Activated naive CD8-positive, alpha-beta T cell (primary cell): ENCODE results near the gene LECT2.
A peak's percentile ranks its signal among the peaks of the same experiment; 100 is the strongest.

ENCODE experiments used
- H3K27ac Mint-ChIP-seq: one replicate; pipeline ENCODE4 v1.8.0; 2021; ENCODE audit warnings: mixed read lengths
- H3K27me3 Mint-ChIP-seq: one replicate; pipeline ENCODE4 v1.8.0; 2021; ENCODE audit warnings: mixed read lengths
- H3K36me3 Mint-ChIP-seq: one replicate; pipeline ENCODE4 v1.8.0; 2021; ENCODE audit warnings: mixed read lengths
- H3K4me1 Mint-ChIP-seq: one replicate; pipeline ENCODE4 v1.8.0; 2021; ENCODE audit warnings: low read depth, mixed read lengths
- H3K4me3 Mint-ChIP-seq: one replicate; pipeline ENCODE4 v1.8.0; 2021; ENCODE audit warnings: mild to moderate bottlenecking, mixed read lengths
- H3K9me3 Mint-ChIP-seq: one replicate; pipeline ENCODE4 v1.8.0; 2021; ENCODE audit warnings: low read depth, mixed read lengths

The LECT2 gene

GRCh38 chr5:135934939-135935338, 19.8 kb downstream of the LECT2 start:
- Mint-ChIP-seq H3K27me3 (peaks cover 21% of the 10 kb centered on the region), H3K4me1 (peaks cover 5% of the 10 kb centered on the region), H3K36me3 (no peaks in the 10 kb centered on the region), H3K4me3 (no peak overlapping the region), H3K9me3 (peaks cover 3% of the 10 kb centered on the region), H3K27ac (no peak overlapping the region)

- no peak overlapping the region for H3K27ac Mint-ChIP-seq
- H3K9me3 Mint-ChIP-seq = peaks cover 3% of the 10 kb centered on the region
- no peaks in the 10 kb centered on the region for H3K36me3 Mint-ChIP-seq
- no peak overlapping the region for H3K4me3 Mint-ChIP-seq
- peaks cover 5% of the 10 kb centered on the region for H3K4me1 Mint-ChIP-seq
- peaks cover 41% of the 10 kb centered on the region for H3K27me3 Mint-ChIP-seq
Measured at GRCh38 chr5:135930949-135931295, 23.9 kb downstream of the LECT2 start.

GRCh38 chr5:135930029-135930948, 24.5 kb downstream of the LECT2 start:
- Mint-ChIP-seq H3K27ac (no peak overlapping the region), H3K4me1 (peaks cover 5% of the 10 kb centered on the region), H3K4me3 (peak overlapping the region; percentile 38), H3K9me3 (peaks cover 3% of the 10 kb centered on the region), H3K36me3 (no peaks in the 10 kb centered on the region), H3K27me3 (peaks cover 44% of the 10 kb centered on the region)

GRCh38 chr5:135921388-135921787, 33.4 kb downstream of the LECT2 start:
- no peak overlapping the region for H3K4me3 Mint-ChIP-seq
- no peaks in the 10 kb centered on the region for H3K4me1 Mint-ChIP-seq
- no peaks in the 10 kb centered on the region for H3K36me3 Mint-ChIP-seq
- H3K9me3 Mint-ChIP-seq = no peaks in the 10 kb centered on the region
- H3K27me3 Mint-ChIP-seq = peaks cover 30% of the 10 kb centered on the region
- no peak overlapping the region for H3K27ac Mint-ChIP-seq

GRCh38 chr5:135920199-135920598, 34.6 kb downstream of the LECT2 start:
- no peak overlapping the region for H3K4me3 Mint-ChIP-seq
- H3K9me3 Mint-ChIP-seq = no peaks in the 10 kb centered on the region
- H3K27me3 Mint-ChIP-seq = peaks cover 24% of the 10 kb centered on the region
- no peaks in the 10 kb centered on the region for H3K4me1 Mint-ChIP-seq
- no peaks in the 10 kb centered on the region for H3K36me3 Mint-ChIP-seq
- H3K27ac Mint-ChIP-seq = no peak overlapping the region

- H3K27me3 Mint-ChIP-seq = peaks cover 22% of the 10 kb centered on the region
- H3K27ac Mint-ChIP-seq = no peak overlapping the region
- no peak overlapping the region for H3K4me3 Mint-ChIP-seq
- no peaks in the 10 kb centered on the region for H3K36me3 Mint-ChIP-seq
- no peaks in the 10 kb centered on the region for H3K9me3 Mint-ChIP-seq
- H3K4me1 Mint-ChIP-seq = no peaks in the 10 kb centered on the region
Measured at GRCh38 chr5:135916638-135917263, 38.0 kb downstream of the LECT2 start.

- Mint-ChIP-seq H3K36me3 (no peaks in the 10 kb centered on the region), H3K27me3 (peaks cover 22% of the 10 kb centered on the region), H3K27ac (no peak overlapping the region), H3K9me3 (no peaks in the 10 kb centered on the region), H3K4me3 (no peak overlapping the region), H3K4me1 (no peaks in the 10 kb centered on the region)
Measured at GRCh38 chr5:135915466-135916001, 39.2 kb downstream of the LECT2 start.

GRCh38 chr5:135913713-135914626, 40.8 kb downstream of the LECT2 start:
- no peak overlapping the region for H3K4me3 Mint-ChIP-seq
- H3K27me3 Mint-ChIP-seq = peaks cover 27% of the 10 kb centered on the region
- no peaks in the 10 kb centered on the region for H3K4me1 Mint-ChIP-seq
- no peaks in the 10 kb centered on the region for H3K36me3 Mint-ChIP-seq
- no peaks in the 10 kb centered on the region for H3K9me3 Mint-ChIP-seq
- H3K27ac Mint-ChIP-seq = no peak overlapping the region

GRCh38 chr5:135905144-135905543, 49.6 kb downstream of the LECT2 start:
- H3K27me3 Mint-ChIP-seq = peaks cover 8% of the 10 kb centered on the region
- no peak overlapping the region for H3K27ac Mint-ChIP-seq
- H3K36me3 Mint-ChIP-seq = no peaks in the 10 kb centered on the region
- H3K4me3 Mint-ChIP-seq = no peak overlapping the region
- no peaks in the 10 kb centered on the region for H3K4me1 Mint-ChIP-seq
- H3K9me3 Mint-ChIP-seq = no peaks in the 10 kb centered on the region

- H3K4me3 Mint-ChIP-seq = no peak overlapping the region
- H3K4me1 Mint-ChIP-seq = no peaks in the 10 kb centered on the region
- no peaks in the 10 kb centered on the region for H3K36me3 Mint-ChIP-seq
- no peaks in the 10 kb centered on the region for H3K9me3 Mint-ChIP-seq
- H3K27me3 Mint-ChIP-seq = peaks cover 8% of the 10 kb centered on the region
- H3K27ac Mint-ChIP-seq = no peak overlapping the region
Measured at GRCh38 chr5:135901633-135902032, 53.1 kb downstream of the LECT2 start.

- Mint-ChIP-seq H3K4me3 (no peak overlapping the region), H3K36me3 (no peaks in the 10 kb centered on the region), H3K27me3 (peaks cover 8% of the 10 kb centered on the region), H3K4me1 (no peaks in the 10 kb centered on the region), H3K27ac (no peak overlapping the region), H3K9me3 (no peaks in the 10 kb centered on the region)
Measured at GRCh38 chr5:135900276-135900675, 54.5 kb downstream of the LECT2 start.

- Mint-ChIP-seq H3K4me3 (no peak overlapping the region), H3K27me3 (peaks cover 8% of the 10 kb centered on the region), H3K36me3 (no peaks in the 10 kb centered on the region), H3K4me1 (no peaks in the 10 kb centered on the region), H3K9me3 (no peaks in the 10 kb centered on the region), H3K27ac (no peak overlapping the region)
Measured at GRCh38 chr5:135898651-135899050, 56.1 kb downstream of the LECT2 start.
